ENCODE data around the gene PLPPR1. TPM values are rescaled to one million over a fixed set of nuclear protein-coding genes. Genes with fewer than 3 reads are reported as not detected.

PLPPR1 gene
- total and polyA plus RNA-seq, 2 experiments from 2014 or later: 1.3 to 3.7 TPM

- TF ChIP-seq, protein P1, sequence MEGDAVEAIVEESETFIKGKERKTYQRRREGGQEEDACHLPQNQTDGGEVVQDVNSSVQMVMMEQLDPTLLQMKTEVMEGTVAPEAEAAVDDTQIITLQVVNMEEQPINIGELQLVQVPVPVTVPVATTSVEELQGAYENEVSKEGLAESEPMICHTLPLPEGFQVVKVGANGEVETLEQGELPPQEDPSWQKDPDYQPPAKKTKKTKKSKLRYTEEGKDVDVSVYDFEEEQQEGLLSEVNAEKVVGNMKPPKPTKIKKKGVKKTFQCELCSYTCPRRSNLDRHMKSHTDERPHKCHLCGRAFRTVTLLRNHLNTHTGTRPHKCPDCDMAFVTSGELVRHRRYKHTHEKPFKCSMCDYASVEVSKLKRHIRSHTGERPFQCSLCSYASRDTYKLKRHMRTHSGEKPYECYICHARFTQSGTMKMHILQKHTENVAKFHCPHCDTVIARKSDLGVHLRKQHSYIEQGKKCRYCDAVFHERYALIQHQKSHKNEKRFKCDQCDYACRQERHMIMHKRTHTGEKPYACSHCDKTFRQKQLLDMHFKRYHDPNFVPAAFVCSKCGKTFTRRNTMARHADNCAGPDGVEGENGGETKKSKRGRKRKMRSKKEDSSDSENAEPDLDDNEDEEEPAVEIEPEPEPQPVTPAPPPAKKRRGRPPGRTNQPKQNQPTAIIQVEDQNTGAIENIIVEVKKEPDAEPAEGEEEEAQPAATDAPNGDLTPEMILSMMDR (conservative IDR thresholded peaks at IDR 0.05; ENCODE audit: low read depth in 2 of 2): no peak
- TF ChIP-seq, protein P2, sequence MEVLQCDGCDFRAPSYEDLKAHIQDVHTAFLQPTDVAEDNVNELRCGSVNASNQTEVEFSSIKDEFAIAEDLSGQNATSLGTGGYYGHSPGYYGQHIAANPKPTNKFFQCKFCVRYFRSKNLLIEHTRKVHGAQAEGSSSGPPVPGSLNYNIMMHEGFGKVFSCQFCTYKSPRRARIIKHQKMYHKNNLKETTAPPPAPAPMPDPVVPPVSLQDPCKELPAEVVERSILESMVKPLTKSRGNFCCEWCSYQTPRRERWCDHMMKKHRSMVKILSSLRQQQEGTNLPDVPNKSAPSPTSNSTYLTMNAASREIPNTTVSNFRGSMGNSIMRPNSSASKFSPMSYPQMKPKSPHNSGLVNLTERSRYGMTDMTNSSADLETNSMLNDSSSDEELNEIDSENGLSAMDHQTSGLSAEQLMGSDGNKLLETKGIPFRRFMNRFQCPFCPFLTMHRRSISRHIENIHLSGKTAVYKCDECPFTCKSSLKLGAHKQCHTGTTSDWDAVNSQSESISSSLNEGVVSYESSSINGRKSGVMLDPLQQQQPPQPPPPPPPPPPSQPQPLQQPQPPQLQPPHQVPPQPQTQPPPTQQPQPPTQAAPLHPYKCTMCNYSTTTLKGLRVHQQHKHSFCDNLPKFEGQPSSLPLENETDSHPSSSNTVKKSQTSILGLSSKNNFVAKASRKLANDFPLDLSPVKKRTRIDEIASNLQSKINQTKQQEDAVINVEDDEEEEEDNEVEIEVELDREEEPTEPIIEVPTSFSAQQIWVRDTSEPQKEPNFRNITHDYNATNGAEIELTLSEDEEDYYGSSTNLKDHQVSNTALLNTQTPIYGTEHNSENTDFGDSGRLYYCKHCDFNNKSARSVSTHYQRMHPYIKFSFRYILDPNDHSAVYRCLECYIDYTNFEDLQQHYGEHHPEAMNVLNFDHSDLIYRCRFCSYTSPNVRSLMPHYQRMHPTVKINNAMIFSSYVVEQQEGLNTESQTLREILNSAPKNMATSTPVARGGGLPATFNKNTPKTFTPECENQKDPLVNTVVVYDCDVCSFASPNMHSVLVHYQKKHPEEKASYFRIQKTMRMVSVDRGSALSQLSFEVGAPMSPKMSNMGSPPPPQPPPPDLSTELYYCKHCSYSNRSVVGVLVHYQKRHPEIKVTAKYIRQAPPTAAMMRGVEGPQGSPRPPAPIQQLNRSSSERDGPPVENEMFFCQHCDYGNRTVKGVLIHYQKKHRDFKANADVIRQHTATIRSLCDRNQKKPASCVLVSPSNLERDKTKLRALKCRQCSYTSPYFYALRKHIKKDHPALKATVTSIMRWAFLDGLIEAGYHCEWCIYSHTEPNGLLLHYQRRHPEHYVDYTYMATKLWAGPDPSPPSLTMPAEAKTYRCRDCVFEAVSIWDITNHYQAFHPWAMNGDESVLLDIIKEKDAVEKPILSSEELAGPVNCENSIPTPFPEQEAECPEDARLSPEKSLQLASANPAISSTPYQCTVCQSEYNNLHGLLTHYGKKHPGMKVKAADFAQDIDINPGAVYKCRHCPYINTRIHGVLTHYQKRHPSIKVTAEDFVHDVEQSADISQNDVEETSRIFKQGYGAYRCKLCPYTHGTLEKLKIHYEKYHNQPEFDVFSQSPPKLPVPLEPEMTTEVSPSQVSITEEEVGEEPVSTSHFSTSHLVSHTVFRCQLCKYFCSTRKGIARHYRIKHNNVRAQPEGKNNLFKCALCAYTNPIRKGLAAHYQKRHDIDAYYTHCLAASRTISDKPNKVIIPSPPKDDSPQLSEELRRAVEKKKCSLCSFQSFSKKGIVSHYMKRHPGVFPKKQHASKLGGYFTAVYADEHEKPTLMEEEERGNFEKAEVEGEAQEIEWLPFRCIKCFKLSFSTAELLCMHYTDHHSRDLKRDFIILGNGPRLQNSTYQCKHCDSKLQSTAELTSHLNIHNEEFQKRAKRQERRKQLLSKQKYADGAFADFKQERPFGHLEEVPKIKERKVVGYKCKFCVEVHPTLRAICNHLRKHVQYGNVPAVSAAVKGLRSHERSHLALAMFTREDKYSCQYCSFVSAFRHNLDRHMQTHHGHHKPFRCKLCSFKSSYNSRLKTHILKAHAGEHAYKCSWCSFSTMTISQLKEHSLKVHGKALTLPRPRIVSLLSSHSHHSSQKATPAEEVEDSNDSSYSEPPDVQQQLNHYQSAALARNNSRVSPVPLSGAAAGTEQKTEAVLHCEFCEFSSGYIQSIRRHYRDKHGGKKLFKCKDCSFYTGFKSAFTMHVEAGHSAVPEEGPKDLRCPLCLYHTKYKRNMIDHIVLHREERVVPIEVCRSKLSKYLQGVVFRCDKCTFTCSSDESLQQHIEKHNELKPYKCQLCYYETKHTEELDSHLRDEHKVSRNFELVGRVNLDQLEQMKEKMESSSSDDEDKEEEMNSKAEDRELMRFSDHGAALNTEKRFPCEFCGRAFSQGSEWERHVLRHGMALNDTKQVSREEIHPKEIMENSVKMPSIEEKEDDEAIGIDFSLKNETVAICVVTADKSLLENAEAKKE (CRISPR knock-in tag; IDR thresholded peaks at IDR 0.05): peak; percentile 99
- TF ChIP-seq ZNF331 (CRISPR knock-in tag; IDR thresholded peaks at IDR 0.05; ENCODE audit: low read depth): no peak
These were observed 69.9 kb downstream of the PLPPR1 start (continued) for GRCh38 chr9:101098392-101098791.

DNA sequence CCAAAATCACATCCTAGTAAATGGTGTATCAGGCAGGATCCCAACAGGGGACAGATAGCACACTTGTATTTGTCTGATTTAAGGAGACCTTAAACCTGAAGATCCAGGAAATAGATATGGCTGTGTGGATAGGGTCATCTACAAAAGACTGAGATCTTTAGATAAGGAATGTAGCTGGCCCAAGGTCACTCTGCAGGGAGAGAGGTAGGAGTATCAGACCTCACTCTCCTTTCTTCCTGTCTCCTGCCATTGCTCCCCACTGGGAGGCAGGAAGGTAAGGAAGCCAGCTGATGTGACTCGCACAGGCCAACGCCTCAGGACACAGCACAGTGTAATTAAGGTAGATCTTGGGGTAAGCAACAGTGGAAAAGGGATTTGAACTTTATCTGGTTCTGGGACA, 85.8 kb downstream of the PLPPR1 start:
- Histone ChIP-seq H3K4me3 (no peak overlapping the region), H3K4me2 (peak overlapping the region; percentile 38), H3K36me3 (ENCODE audit: insufficient read depth) (no peaks in the 10 kb centered on the region), H3K27me3 (ENCODE audit: insufficient read depth) (no peaks in the 10 kb centered on the region), H3K9me2 (ENCODE audit: insufficient read depth) (no peaks in the 10 kb centered on the region), H3K4me1 (ENCODE audit: insufficient read depth) (peaks cover 40% of the 10 kb centered on the region), H3K79me2 (replicated peaks; ENCODE audit: insufficient read depth) (no peaks in the 10 kb centered on the region), H4K20me1 (replicated peaks; ENCODE audit: insufficient read depth) (no peaks in the 10 kb centered on the region), H2AFZ (0 out of 2 replicates have a peak overlapping the region, but pooled peaks have one; percentile 6), H3K27ac (ENCODE audit: low read depth) (no peak overlapping the region), H3F3A (replicated peaks; ENCODE audit: low read depth) (no peaks in the 10 kb centered on the region)
- peaks cover 2% of the 10 kb centered on the region; the same call in 2 of the 3 replicates for H3K36me3 Mint-ChIP-seq (ENCODE audit: low read depth)
- H3K27me3 Mint-ChIP-seq (ENCODE audit: insufficient read depth, low read depth, poor library complexity): peaks cover 3% of the 10 kb centered on the region
- ATAC-seq: peak; percentile 43
- TF ChIP-seq, protein P2 (CRISPR knock-in tag; IDR thresholded peaks at IDR 0.05): peak; percentile 48; the same call in 1 of the 2 replicates
- no peak for TF ChIP-seq STAT1 (IDR thresholded peaks at IDR 0.05; ENCODE audit: unreplicated experiment)
- H3K4me1 Mint-ChIP-seq: peaks cover 38% of the 10 kb centered on the region
- no peak overlapping the region for H3K27ac Mint-ChIP-seq
- DNase-seq (ENCODE audit: low spot score): peak; percentile 16
- H3K4me3 Mint-ChIP-seq: no peak overlapping the region
- H3K9me3 Mint-ChIP-seq: peaks cover 4% of the 10 kb centered on the region; the same call in 2 of the 3 replicates

Measured in GM23338 (cell line).